HG03175 (cell line): ENCODE results near the gene DIAPH1.
A peak's percentile ranks its signal among the peaks of the same experiment; 100 is the strongest.

Source experiments
- ATAC-seq: cut with Tn5 transposase; IDR thresholded peaks from one replicate; pipeline ENCODE4 v1.9.1; 2021; ENCODE audit warnings: mild to moderate bottlenecking, moderate library complexity; ENCODE audit not compliant: unreplicated experiment

DIAPH1 gene

DNA sequence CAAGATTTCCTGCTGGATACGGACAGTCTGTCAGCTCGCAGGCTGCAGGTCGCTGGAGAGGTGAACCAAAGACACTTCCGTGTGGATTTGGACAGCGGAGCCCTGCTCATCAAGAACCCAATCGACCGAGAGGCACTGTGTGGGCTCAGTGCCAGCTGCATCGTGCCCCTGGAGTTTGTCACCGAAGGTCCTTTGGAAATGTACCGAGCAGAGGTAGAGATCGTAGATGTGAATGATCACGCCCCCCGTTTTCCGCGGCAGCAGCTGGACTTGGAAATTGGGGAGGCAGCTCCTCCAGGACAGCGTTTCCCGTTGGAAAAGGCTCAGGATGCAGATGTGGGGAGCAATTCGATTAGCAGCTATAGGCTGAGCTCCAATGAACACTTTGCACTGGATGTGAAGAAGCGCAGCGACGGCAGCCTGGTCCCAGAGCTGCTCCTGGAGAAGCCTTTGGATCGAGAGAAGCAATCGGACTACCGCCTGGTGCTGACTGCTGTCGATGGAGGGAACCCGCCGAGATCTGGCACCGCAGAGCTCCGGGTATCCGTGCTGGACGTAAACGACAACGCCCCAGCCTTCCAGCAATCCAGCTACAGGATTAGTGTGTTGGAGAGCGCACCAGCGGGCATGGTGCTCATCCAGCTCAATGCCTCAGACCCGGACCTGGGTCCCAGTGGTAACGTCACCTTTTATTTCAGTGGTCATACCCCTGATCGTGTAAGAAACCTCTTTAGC lies 133.3 kb downstream of the DIAPH1 start:
- no peak for ATAC-seq

DNA sequence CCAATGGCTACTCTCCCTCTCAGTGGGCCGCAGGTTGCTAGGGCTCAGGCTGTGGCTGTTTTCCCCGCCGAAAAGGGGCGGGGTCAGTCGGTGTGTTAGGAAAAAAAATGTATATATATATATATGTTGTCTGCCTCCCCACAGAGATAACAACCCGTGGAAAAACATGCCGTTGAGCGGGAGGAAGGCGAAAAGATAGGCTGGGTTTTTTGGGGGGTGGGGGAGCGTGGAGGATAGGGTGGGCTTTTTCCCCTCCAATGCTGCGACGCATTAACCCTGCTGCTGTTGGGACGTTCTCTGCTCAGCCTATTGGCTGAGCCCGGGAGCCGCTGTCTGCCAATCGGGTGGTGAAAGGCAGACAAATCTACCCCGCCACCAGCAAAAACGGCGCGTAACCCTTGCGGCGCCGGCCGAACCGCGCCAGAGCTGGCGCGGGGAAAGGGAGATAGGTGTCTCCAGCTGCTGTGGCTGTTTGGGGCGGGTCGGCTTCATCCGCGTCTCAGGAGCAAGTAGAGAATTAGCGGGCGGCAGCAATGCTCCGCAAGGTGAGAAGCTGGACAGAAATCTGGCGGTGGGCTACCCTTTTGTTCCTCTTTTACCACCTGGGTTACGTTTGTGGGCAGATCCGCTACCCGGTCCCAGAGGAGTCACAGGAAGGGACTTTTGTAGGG lies 134.0 kb downstream of the DIAPH1 start, which contains the start of gene PCDHGC4:
Gene PCDHGC4, plus strand, starts transcription at position 390 of the 671 bp plus-strand sequence. Its CDS starts 144 bp downstream, at position 534.
- no peak for ATAC-seq

DNA sequence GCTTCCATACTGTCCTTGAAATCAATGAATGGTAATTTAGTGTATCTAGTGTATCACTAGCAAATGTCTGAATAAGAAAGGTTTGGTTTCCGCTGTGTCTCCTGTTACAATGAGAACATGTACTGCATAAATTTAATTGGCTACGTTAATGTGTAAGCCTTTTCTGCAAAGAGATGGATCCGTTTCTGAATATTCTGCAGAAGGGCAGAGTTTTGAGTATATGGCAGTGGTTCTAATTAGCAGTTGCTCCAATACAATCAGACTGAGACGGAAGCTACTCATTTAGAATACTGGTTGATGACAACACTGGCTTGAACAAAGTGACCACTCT lies 134.5 kb downstream of the DIAPH1 start:
- ATAC-seq = no peak

DNA sequence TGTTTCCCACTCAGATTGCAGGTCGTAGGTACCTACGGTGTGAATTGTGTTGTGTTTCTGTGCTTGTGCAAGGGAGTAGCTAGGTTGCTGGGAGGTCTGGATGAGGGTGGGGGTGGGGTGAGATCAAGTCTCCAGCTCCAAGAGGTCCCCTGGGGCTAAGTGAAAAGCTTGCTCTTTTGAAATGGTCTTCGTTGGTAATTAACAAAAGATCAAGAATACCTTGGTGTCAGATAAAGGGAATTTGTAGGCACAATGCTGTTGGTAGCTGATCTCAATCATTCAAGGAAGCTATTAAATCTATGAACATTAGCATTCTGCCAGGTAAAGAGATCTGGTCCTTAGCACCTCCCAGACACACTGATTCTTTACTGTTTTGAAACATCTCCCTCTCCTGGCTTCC lies 134.9 kb downstream of the DIAPH1 start:
- no peak for ATAC-seq

- ATAC-seq = no peak
These were observed 139.0 kb downstream of the DIAPH1 start for GRCh38 chr5:141479776-141480175.

- no peak for ATAC-seq
These were observed 140.4 kb downstream of the DIAPH1 start for GRCh38 chr5:141478321-141478945.

DNA sequence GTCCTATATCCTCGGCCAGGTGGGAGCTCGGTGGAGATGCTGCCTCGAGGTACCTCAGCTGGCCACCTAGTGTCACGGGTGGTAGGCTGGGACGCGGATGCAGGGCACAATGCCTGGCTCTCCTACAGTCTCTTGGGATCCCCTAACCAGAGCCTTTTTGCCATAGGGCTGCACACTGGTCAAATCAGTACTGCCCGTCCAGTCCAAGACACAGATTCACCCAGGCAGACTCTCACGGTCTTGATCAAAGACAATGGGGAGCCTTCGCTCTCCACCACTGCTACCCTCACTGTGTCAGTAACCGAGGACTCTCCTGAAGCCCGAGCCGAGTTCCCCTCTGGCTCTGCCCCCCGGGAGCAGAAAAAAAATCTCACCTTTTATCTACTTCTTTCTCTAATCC lies 141.0 kb downstream of the DIAPH1 start:
- ATAC-seq = no peak

DNA sequence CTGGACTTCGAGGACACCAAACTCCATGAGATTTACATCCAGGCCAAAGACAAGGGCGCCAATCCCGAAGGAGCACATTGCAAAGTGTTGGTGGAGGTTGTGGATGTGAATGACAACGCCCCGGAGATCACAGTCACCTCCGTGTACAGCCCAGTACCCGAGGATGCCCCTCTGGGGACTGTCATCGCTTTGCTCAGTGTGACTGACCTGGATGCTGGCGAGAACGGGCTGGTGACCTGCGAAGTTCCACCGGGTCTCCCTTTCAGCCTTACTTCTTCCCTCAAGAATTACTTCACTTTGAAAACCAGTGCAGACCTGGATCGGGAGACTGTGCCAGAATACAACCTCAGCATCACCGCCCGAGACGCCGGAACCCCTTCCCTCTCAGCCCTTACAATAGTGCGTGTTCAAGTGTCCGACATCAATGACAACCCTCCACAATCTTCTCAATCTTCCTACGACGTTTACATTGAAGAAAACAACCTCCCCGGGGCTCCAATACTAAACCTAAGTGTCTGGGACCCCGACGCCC lies 141.7 kb downstream of the DIAPH1 start:
- no peak for ATAC-seq

GRCh38 chr5:141476132-141476911 lies 142.5 kb downstream of the DIAPH1 start:
- ATAC-seq = peak; percentile 24

DNA sequence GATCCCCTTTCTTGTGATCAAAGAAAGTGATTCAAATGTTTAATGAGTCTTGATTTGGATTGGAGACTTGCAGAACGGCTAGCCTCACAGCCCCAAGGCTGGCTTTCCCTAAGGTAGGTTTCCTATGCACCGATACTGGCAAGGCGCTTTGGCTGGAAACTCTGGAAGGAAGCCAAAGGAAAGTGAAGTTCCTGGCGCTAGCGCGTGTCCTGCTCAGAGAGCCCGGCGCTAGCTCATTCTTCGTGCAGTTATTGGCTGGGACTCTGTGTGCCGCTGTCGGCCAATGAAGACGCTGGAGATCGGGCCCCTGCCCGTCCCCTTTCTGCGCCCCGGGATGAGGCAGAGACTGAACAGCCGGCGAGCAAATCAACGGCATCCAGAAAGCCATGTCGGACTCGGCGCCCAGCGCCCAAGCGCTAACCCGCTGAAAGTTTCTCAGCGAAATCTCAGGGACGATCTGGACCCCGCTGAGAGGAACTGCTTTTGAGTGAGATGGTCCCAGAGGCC lies 143.1 kb downstream of the DIAPH1 start, which contains the start of gene PCDHGC3:
Gene PCDHGC3, plus strand, starts transcription at position 342 of the 507 bp plus-strand sequence. Its CDS starts 151 bp downstream, at position 493.
- peak; percentile 96 for ATAC-seq

GRCh38 chr5:141465351-141465750 lies 153.4 kb downstream of the DIAPH1 start:
- ATAC-seq = no peak
